PFSK-1 (cell line): Measurements from ENCODE around the gene PTPN20.

ENCODE experiments used
- FOXP2 ChIP-seq: optimal IDR thresholded peaks from 2 replicates; pipeline ENCODE3; 2011; ENCODE audit warnings: borderline replicate concordance, control low read depth, inconsistent platforms; ENCODE audit not compliant: insufficient read depth; ENCODE audit errors: extremely low read length, extremely low read depth
- POLR2AphosphoS5 ChIP-seq: IDR thresholded peaks from 2 replicates; pipeline ENCODE4 v1.6.1; 2012; ENCODE audit warnings: low read depth, mild to moderate bottlenecking, control low read depth, low read length, moderate library complexity
- SIN3A ChIP-seq: IDR thresholded peaks from 2 replicates; pipeline ENCODE4 v1.6.1; 2012; ENCODE audit warnings: mild to moderate bottlenecking, low read length, moderate library complexity, borderline replicate concordance; ENCODE audit not compliant: insufficient read depth
- TAF1 ChIP-seq: IDR thresholded peaks from 2 replicates; pipeline ENCODE4 v1.6.1; 2012; ENCODE audit warnings: low read length, control low read depth, borderline replicate concordance; ENCODE audit not compliant: insufficient read depth
- TF ChIP-seq, protein P1 (sequence below), 2 experiments: IDR thresholded peaks; 2 replicates each; pipeline versions ENCODE4 v1.6.1 to v1.8.0; 2011 to 2012; ENCODE audit warnings: low read depth in 2 of 2, low read length in 2 of 2, control low read depth in 1 of 2, inconsistent platforms in 1 of 2, mild to moderate bottlenecking in 1 of 2, moderate library complexity in 1 of 2; ENCODE audit not compliant: insufficient read depth in 1 of 2

- no peak for TF ChIP-seq POLR2AphosphoS5
- TF ChIP-seq, protein P1, sequence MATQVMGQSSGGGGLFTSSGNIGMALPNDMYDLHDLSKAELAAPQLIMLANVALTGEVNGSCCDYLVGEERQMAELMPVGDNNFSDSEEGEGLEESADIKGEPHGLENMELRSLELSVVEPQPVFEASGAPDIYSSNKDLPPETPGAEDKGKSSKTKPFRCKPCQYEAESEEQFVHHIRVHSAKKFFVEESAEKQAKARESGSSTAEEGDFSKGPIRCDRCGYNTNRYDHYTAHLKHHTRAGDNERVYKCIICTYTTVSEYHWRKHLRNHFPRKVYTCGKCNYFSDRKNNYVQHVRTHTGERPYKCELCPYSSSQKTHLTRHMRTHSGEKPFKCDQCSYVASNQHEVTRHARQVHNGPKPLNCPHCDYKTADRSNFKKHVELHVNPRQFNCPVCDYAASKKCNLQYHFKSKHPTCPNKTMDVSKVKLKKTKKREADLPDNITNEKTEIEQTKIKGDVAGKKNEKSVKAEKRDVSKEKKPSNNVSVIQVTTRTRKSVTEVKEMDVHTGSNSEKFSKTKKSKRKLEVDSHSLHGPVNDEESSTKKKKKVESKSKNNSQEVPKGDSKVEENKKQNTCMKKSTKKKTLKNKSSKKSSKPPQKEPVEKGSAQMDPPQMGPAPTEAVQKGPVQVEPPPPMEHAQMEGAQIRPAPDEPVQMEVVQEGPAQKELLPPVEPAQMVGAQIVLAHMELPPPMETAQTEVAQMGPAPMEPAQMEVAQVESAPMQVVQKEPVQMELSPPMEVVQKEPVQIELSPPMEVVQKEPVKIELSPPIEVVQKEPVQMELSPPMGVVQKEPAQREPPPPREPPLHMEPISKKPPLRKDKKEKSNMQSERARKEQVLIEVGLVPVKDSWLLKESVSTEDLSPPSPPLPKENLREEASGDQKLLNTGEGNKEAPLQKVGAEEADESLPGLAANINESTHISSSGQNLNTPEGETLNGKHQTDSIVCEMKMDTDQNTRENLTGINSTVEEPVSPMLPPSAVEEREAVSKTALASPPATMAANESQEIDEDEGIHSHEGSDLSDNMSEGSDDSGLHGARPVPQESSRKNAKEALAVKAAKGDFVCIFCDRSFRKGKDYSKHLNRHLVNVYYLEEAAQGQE (IDR thresholded peaks at IDR 0.05; ENCODE audit: insufficient read depth in 1 of 2, low read depth in 2 of 2, low read length in 2 of 2), result no peak
- TF ChIP-seq SIN3A, result no peak
- TF ChIP-seq TAF1, result no peak
- no peak for TF ChIP-seq FOXP2
These were observed 116.6 kb downstream of the PTPN20 start for GRCh38 chr10:47027784-47028260.
